Stimulated activated effector memory CD8-positive, alpha-beta T cell treated with anti-CD3 and anti-CD28 coated beads, Interleukin-12 subunit alpha, Interleukin-12 subunit beta, amount 100 ng/mL, for 72 hours (primary cell): ENCODE results near the gene GAREM1.

Experiments
- ATAC-seq: fragments of 150-1000 bp; cut with Tn5 transposase; 2 replicates; pipeline ENCODE4 v1.10.0; 2021
- DNase-seq, 2 donors: peaks; one replicate each; pipeline ENCODE4 v3.0.0; 2021 to 2022; ENCODE audit warnings: low spot score in 2 of 2
- H3K27ac Mint-ChIP-seq: one replicate; pipeline ENCODE4 v1.8.0; 2022; ENCODE audit warnings: mild to moderate bottlenecking, mixed read lengths
- H3K36me3 Mint-ChIP-seq: one replicate; pipeline ENCODE4 v1.8.0; 2022; ENCODE audit warnings: mild to moderate bottlenecking, mixed read lengths
- H3K4me1 Mint-ChIP-seq: one replicate; pipeline ENCODE4 v1.8.0; 2022; ENCODE audit warnings: mixed read lengths
- H3K4me3 Mint-ChIP-seq: one replicate; pipeline ENCODE4 v1.8.0; 2022; ENCODE audit warnings: mild to moderate bottlenecking, mixed read lengths
- H3K9me3 Mint-ChIP-seq: one replicate; pipeline ENCODE4 v1.8.0; 2022; ENCODE audit warnings: mixed read lengths

GAREM1 gene

DNA sequence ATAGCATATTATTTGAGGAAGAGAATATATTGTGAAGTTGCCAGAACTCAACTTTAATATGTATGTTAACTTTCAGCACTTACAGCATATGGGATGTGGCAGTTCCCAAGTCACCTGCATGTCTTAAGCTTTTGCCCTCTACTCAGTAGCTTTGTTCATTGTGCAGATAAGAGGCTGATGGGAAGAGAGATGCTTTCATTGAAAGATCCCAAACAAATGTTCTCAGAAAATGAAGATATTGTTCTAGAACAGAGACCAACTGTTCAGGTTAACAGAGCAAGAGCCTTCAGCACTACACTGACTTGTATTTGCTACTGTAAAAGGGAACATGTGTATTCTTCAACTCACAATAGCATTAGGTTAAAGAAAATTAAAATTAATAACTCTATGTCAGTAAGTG is 28.1 kb downstream of the GAREM1 start:
- Mint-ChIP-seq H3K27ac (no peak overlapping the region), H3K4me1 (no peaks in the 10 kb centered on the region), H3K9me3 (no peaks in the 10 kb centered on the region), H3K36me3 (no peaks in the 10 kb centered on the region), H3K4me3 (no peak overlapping the region)
- ATAC-seq (no peak), DNase-seq (no peak)

DNA sequence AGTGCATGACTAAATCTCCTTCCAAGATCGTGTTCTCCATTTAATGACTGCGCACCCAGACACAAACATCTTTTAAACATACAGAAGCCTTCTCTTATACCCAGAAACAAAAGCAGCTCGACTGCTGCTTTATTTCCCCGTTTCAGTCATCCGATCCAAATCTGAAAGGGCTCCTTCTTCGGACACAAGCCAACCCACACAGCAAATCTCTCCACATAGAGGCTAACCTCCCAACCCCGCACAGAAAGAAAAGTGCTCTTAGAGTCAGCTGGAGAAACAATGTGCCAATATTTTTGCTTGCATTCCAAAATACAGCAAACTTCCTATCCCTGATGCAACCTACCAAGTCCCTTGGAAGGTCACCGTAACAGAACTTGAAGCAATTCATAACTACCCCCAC is 29.1 kb downstream of the GAREM1 start:
- Mint-ChIP-seq H3K9me3 (no peaks in the 10 kb centered on the region), H3K36me3 (no peaks in the 10 kb centered on the region), H3K4me3 (no peak overlapping the region), H3K4me1 (no peaks in the 10 kb centered on the region), H3K27ac (no peak overlapping the region)
- ATAC-seq (no peak), DNase-seq (no peak)

DNA sequence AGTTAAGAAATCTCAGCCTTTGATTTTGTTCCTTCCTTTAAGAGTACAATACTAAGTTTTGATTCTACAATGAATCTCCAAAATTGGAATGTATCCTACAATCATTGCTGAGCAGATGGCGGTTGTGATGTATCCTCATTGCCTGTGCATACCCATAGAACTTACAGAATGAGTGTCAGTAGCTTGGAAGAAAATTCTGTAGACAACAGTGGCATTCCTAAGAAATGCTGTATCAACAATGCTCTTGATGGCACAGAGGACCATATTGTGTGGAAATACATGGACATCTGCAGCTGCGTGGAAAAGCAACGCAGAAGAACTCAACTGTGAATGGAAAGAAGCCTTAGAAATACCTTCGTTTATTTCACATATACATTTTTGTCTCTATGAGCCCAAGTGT is 30.2 kb downstream of the GAREM1 start:
- Mint-ChIP-seq H3K27ac (no peak overlapping the region), H3K4me3 (no peak overlapping the region)
- ATAC-seq, result no peak

DNA sequence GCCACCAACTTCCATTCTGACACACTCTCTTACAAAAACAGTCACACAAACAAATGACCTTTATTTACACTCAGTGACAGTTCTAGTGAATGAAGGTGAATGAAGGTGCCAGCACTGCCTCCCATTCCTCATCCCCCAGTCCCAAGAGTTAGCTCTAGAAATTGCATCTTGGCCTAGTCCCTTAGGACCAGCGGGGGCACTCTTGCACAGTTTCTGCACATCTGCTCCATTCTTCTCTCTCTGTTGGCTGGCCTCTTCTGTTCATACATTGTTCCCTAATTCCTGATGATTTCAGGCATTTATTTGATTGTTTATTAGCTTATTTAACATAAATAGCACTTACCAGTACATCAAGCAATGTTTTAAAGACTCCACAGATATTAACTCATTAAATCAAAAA is 30.9 kb downstream of the GAREM1 start:
- Mint-ChIP-seq H3K27ac (no peak overlapping the region), H3K36me3 (no peaks in the 10 kb centered on the region), H3K9me3 (no peaks in the 10 kb centered on the region), H3K4me3 (no peak overlapping the region), H3K4me1 (no peaks in the 10 kb centered on the region)
- ATAC-seq, result no peak
- no peak for DNase-seq

More for the DNA sequence above, 30.2 kb downstream of the GAREM1 start:
- Mint-ChIP-seq H3K4me1 (no peaks in the 10 kb centered on the region), H3K9me3 (no peaks in the 10 kb centered on the region), H3K36me3 (no peaks in the 10 kb centered on the region)
- DNase-seq, result no peak

DNA sequence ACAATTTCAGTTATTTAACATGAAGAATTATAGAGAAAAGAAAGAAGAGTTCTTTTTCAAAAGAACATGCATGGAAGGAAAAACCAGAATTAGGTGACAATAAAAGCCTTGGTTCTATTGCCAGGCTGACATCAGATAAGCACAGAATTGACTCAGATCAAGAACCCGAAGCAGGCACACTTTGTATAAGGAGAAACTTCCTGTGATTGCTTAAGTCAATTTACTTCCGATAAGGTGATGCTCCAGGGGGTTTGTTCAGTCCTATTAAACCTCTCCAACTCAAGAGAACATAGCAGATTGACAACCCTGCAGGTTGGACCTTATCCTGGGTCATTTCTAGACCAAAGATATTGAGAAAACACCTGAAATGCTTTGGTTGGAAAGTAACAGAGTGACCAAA is 31.4 kb downstream of the GAREM1 start:
- DNase-seq (no peak), ATAC-seq (no peak)
- H3K4me1 Mint-ChIP-seq, result no peaks in the 10 kb centered on the region
- H3K4me3 Mint-ChIP-seq, result no peak overlapping the region
- H3K36me3 Mint-ChIP-seq, result no peaks in the 10 kb centered on the region
- H3K27ac Mint-ChIP-seq, result no peak overlapping the region
- H3K9me3 Mint-ChIP-seq, result no peaks in the 10 kb centered on the region

DNA sequence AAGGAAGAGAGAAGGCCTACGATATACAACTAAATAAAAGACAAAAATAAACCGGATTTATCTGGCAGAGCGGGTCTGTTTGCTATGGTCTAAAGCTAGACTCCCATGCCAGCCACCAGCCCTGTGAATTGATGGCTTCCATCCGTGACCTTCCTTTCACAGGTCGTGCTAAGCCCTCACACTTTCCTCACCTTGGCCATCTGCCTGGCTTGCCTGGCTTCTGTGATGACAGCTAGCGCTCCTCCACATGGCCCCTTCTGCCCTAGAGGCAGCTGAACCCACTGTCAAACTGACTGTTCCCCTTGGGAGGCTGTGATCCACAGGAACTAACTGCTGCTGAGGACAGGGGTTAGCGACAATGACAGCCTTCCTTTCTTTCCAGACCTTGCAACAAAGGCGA is 32.5 kb downstream of the GAREM1 start:
- Mint-ChIP-seq H3K27ac (no peak overlapping the region), H3K4me3 (no peak overlapping the region), H3K4me1 (no peaks in the 10 kb centered on the region), H3K36me3 (no peaks in the 10 kb centered on the region), H3K9me3 (no peaks in the 10 kb centered on the region)
- ATAC-seq (no peak), DNase-seq (no peak)

DNA sequence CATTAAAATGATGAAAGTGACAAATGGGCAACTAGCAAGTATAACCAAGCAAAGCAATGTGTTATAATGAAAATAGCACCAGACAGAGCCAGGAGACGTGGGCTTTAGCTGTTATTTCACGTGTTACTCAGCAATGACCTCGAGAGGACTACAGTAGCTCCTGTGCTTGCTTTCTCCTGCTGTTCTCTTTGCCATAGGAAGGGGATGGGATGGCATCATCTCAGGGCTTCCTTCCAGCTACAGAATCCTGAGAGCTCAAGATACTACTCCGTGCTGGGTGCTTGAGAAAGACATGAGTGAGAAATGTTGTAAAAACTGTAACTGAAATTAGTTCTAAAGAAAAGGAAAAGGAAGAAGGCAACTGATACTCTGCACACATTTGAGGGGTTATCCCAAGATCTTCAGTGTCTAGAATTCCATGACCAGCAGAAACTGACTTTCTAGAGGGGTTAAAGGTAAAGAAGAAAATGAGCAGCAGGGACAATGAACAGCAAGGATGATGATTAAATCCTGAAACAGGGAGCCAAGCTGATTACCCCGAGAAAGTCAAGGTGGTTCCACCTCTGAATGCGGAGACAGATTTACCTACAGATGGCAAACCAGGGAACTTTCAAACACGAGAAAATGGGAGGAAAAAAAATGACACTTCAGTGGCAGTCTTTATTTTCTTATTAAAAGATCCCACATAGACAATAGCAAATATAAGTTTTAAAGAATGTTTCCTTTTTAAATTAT is 33.4 kb downstream of the GAREM1 start:
- Mint-ChIP-seq H3K27ac (no peak overlapping the region), H3K9me3 (peaks cover 2% of the 10 kb centered on the region), H3K36me3 (no peaks in the 10 kb centered on the region), H3K4me1 (no peaks in the 10 kb centered on the region), H3K4me3 (no peak overlapping the region)
- no peak for ATAC-seq
- DNase-seq, result no peak

DNA sequence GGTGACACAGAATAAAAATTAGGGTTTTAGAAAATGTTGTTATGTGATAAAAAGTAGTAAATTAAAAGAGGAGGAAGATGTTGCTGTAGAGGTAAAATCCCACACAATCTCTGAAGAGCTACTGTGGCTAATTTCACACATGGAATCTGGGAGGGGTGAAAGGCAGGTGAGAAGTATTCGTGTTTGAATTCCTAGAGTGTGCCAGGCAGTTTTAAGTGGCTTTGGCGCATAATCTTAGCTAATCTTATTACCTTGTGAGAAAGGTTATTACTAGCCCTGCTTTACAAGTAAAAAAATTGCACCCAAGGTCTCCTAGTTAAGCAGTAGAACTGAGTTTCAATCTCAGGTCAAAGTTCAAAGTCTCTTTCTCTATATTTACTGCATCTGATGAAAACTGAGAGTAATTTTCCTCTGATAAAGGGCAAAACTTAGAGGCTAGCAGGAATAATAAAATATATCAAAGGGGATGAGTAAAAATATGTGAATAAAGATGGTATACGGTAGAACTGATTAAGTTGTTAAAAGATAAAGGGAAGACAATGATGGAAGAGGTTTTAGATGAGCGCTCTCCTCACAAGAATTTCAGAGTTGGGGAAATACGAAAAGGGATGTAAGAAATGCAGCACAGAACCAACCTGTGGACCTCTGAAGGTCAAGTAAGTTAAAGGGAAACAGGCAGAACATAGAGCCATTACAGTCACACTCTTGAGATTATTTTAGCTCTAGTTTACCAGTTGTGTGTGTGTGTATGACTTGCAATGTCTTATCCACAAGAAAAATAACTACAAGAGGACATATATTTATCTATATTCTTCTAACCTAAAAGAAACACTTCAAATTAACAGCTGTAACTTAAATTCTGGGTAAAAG is 34.8 kb downstream of the GAREM1 start:
- Mint-ChIP-seq H3K4me3 (no peak overlapping the region), H3K9me3 (peaks cover 5% of the 10 kb centered on the region), H3K27ac (no peak overlapping the region), H3K4me1 (no peaks in the 10 kb centered on the region), H3K36me3 (no peaks in the 10 kb centered on the region)
- no peak for DNase-seq
- ATAC-seq, result no peak

DNA sequence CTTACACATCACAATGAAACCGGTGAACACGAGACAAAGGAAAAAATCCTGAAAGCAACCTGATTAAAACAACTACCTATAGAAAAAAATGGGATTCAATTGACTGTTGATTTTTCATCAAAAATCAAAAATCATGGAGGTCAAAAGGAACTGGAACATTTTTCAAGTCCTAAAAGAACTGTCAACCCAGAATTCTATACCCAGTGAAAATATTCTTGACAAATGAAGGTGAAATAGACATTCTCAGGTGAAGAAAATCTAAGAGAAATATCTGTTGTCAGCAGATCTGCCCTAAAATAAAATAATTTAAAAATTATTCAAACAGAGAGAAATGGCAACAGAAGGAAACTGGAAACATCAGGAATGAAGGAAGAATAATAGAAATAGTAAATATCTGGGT is 38.9 kb downstream of the GAREM1 start:
- ATAC-seq (no peak), DNase-seq (no peak)
- no peaks in the 10 kb centered on the region for H3K36me3 Mint-ChIP-seq
- H3K9me3 Mint-ChIP-seq, result peaks cover 10% of the 10 kb centered on the region
- no peak overlapping the region for H3K27ac Mint-ChIP-seq
- H3K4me1 Mint-ChIP-seq, result no peaks in the 10 kb centered on the region
- H3K4me3 Mint-ChIP-seq, result no peak overlapping the region

DNA sequence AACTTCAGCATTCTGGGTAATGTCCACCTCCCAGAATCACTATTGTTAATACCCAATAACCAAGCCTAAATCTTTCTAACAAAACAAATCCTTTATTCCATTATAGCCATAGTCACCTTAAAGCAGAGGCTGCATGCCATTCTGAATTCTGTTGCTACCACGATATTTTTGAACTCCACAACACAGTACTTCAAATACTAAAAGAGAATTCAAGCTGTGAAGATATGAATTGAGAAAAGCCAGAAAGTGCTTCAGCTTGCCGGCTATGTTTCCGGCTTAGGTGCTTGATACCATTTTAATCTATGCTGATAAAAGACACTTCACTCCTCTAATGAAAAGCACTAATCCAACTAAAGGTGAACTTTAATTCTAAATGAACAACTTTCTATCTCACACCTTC is 41.3 kb downstream of the GAREM1 start:
- H3K36me3 Mint-ChIP-seq, result no peaks in the 10 kb centered on the region
- no peaks in the 10 kb centered on the region for H3K4me1 Mint-ChIP-seq
- H3K4me3 Mint-ChIP-seq, result no peak overlapping the region
- no peak overlapping the region for H3K27ac Mint-ChIP-seq
- ATAC-seq (no peak), DNase-seq (no peak)
- peaks cover 10% of the 10 kb centered on the region for H3K9me3 Mint-ChIP-seq

DNA sequence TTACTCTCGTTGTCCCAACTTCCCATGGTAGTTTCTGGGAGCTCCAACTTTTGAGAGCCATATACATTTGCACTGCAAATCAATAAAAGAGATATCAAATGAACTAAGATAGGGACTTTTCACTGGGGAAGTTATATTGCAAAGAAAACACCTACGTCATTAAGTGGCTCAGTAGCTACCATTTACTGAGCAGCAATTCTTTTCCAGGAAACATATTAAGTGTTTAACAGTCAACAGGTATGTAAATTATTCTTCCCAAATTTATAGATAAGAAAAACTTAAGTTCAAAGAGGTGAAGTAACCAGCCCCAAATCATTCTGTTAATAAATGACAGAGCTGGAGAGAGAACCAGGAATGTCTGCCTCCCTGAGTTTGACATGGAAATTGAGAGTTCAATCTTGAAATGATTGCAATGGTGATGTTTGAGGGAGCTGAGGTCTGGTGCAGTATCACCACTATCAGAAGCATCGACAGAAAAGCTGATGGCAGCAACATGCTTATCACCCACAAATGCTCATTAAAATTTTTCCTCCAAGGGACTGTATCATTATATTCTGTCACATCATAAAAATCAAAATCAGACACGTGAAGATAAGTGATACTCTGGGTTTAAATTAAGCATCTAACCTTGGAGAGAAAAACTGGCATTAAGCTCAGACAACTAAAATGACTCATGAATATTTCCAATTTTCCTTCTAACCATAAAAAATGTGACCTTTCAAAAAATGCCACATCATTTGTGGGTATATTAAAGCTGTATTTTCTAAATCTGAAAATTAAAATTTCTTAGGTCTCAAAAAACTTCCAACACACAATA is 43.4 kb downstream of the GAREM1 start:
- H3K36me3 Mint-ChIP-seq, result no peaks in the 10 kb centered on the region
- H3K27ac Mint-ChIP-seq, result no peak overlapping the region
- no peak for DNase-seq
- ATAC-seq, result no peak
- H3K9me3 Mint-ChIP-seq, result peaks cover 8% of the 10 kb centered on the region
- no peaks in the 10 kb centered on the region for H3K4me1 Mint-ChIP-seq
- no peak overlapping the region for H3K4me3 Mint-ChIP-seq

DNA sequence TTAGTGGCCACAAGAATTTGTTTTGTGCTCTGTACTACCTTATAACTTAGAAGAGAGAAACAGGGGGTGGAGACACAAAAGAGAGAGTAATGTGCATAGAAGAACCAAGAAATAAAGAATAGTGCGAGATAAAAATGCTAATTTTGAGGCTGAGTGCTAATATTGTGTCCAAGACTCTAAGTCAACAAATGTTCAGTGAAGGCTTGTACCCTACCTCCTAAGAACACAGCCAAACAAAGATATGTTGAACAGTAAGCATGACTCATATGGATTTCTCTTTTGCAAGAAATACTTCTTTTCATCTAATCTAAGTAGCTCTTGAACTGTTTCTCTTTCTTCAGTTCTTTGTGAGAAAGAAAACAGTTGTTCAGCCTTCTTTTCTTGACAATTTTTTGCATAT is 45.2 kb downstream of the GAREM1 start:
- H3K27ac Mint-ChIP-seq, result no peak overlapping the region
- no peaks in the 10 kb centered on the region for H3K4me1 Mint-ChIP-seq
- H3K36me3 Mint-ChIP-seq, result no peaks in the 10 kb centered on the region
- H3K9me3 Mint-ChIP-seq, result peaks cover 3% of the 10 kb centered on the region
- DNase-seq (no peak), ATAC-seq (no peak)
- H3K4me3 Mint-ChIP-seq, result no peak overlapping the region

DNA sequence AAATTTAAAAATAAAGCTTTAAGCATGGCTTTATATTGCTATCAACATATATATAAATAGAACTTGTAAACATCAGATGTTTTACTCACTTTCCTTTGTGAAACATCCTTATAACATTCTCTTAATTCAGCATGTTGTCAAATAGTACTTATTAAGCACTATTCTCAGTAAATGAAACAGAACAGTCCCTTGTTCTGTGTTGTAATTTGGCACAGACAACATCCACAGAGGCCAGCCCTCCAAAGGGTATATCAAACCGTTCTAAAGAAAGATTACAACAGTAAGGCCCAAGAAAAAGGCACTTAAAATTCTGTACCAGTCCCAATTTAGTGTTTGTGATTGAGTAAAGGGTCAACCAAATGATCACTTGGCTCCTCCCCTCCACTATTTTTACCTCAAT is 46.0 kb downstream of the GAREM1 start:
- Mint-ChIP-seq H3K4me3 (no peak overlapping the region), H3K36me3 (no peaks in the 10 kb centered on the region), H3K4me1 (no peaks in the 10 kb centered on the region), H3K9me3 (no peaks in the 10 kb centered on the region), H3K27ac (no peak overlapping the region)
- no peak for ATAC-seq
- DNase-seq, result no peak

DNA sequence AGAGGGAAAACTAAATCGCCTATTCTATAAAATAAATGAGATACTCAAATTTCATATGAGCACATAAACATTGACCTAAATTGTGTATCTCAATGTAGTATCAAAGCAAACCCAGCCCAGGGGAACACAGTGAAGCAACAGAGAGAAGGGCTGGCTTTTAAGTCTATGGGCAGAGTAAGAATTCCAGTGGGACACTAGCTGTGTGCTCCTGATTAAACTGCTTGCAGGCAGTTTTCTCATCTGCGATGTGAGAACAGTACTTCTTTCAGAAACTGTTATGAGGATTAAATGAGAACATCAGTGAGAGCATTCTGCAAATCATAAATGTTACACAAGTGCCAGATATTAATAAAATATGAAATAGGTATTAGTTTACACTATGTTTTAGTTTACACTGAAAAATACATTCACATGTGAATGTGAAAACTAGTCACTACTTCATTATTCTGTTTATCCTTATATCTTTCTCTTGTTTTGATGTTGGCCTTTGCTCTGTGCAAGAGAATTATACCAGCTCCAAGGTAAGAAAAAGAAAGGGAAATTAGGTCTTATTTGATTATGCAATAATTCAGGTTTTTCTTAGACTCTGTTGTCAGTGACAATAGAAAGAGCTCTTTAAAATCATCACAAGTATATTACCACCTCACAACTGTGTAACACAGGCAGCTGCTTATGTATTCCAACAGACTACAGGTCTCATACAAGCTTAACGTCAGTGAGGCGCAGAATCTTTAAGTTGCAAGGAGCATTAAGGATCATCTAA is 47.5 kb downstream of the GAREM1 start:
- no peak overlapping the region for H3K27ac Mint-ChIP-seq
- DNase-seq (no peak), ATAC-seq (no peak)
- no peaks in the 10 kb centered on the region for H3K9me3 Mint-ChIP-seq
- H3K36me3 Mint-ChIP-seq, result no peaks in the 10 kb centered on the region
- no peak overlapping the region for H3K4me3 Mint-ChIP-seq
- H3K4me1 Mint-ChIP-seq, result no peaks in the 10 kb centered on the region

DNA sequence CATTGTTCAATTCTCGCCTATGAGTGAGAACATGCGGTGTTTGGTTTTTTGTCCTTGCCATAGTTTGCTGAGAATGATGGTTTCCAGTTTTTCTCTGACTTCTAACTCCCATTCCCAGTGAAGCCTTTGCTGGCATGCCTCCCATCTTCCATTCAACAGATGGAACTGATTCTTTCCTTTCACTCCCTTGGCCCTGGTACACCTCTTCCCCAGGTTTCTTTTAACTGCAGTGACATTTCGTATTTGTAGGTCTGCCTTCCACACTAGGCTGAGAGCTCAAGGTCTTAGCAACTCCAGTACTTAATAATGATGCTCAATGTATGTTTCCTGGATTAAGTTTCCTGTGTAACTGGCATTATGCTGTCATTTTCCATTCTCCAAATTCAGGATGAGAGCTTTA is 48.5 kb downstream of the GAREM1 start:
- ATAC-seq (no peak), DNase-seq (no peak)
- H3K9me3 Mint-ChIP-seq, result no peaks in the 10 kb centered on the region
- H3K27ac Mint-ChIP-seq, result no peak overlapping the region
- no peak overlapping the region for H3K4me3 Mint-ChIP-seq
- no peaks in the 10 kb centered on the region for H3K36me3 Mint-ChIP-seq
- no peaks in the 10 kb centered on the region for H3K4me1 Mint-ChIP-seq
